GM12875 (cell line): Measurements from ENCODE around the gene NKAIN1.
"Not testable (repeated sequence)": the region's sequence is repeated elsewhere in the genome, so short reads cannot be mapped to it uniquely, and the experiment has no call there.

Experiments used
- H3K4me3 ChIP-seq: one replicate; pipeline ENCODE4 v1.5.1; 2011; ENCODE audit warnings: low read depth, low read length, control low read depth
- TF ChIP-seq, protein P1 (sequence below): IDR thresholded peaks from 2 replicates; pipeline ENCODE4 v1.5.1; 2011; ENCODE audit warnings: low read depth, mild to moderate bottlenecking, control low read depth, inconsistent platforms, low read length, moderate library complexity, borderline replicate concordance; ENCODE audit not compliant: insufficient read depth

Gene NKAIN1

DNA sequence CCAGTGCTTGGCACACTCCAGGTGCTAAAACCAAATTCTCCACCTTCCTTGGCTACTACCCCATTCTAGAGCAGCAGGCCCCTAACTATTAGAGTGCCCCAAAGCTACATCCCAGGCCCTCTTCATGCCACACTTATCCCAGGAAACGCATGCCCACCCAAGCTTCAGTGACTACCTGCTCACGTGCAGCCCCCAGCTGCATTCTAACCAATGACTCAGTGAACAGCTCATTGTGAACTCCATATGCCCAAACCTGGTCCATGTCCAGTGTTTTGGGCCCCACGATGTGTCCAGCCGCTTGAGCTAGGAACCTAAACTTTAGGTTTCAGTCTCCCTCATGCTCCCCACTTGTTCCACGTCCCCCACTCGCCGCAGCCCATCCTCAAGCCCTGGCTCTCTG is 41.5 kb downstream of the NKAIN1 start:
- TF ChIP-seq, protein P1, sequence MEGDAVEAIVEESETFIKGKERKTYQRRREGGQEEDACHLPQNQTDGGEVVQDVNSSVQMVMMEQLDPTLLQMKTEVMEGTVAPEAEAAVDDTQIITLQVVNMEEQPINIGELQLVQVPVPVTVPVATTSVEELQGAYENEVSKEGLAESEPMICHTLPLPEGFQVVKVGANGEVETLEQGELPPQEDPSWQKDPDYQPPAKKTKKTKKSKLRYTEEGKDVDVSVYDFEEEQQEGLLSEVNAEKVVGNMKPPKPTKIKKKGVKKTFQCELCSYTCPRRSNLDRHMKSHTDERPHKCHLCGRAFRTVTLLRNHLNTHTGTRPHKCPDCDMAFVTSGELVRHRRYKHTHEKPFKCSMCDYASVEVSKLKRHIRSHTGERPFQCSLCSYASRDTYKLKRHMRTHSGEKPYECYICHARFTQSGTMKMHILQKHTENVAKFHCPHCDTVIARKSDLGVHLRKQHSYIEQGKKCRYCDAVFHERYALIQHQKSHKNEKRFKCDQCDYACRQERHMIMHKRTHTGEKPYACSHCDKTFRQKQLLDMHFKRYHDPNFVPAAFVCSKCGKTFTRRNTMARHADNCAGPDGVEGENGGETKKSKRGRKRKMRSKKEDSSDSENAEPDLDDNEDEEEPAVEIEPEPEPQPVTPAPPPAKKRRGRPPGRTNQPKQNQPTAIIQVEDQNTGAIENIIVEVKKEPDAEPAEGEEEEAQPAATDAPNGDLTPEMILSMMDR: no peak
- no peak overlapping the region for H3K4me3 ChIP-seq

DNA sequence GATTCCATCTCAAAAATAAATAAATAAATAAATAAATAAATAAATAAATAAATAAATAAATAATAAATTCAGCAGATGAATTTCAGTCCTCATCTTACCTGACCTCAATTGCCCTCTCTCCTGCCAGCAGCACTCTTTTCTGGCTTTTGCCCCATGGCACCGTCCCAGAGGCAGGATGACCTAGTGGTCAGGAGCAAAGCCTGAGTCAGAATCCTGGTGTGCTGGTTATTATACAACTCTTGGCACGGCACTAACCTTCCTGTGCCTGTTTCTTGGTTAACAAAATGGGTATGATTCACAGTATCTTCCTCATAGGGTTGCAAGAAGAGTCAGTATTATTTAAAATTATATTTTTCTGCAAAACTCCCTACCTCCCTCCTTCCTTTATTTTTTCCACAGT is 43.0 kb downstream of the NKAIN1 start:
- TF ChIP-seq, protein P1: no peak
- no peak overlapping the region for H3K4me3 ChIP-seq

DNA sequence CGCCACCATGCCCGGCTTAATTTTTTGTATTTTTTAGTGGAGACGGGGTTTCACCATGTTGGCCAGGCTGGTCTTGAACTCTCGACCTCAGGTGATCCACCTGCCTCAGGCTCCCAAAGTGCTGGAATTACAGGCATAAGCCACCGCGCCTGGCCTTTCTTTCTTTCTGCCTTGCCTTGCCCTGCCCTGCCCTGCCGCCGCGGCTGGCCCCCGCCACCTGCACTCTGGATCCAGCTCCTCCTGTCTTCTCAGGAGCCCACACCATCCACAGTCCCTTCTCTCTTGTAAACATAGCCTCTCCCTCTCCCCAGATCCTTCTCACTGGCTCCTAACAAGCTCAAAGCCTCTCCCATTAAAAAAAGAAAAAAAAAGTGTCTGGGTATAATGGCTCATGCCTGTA is 44.4 kb downstream of the NKAIN1 start:
- H3K4me3 ChIP-seq: not testable (repeated sequence)

DNA sequence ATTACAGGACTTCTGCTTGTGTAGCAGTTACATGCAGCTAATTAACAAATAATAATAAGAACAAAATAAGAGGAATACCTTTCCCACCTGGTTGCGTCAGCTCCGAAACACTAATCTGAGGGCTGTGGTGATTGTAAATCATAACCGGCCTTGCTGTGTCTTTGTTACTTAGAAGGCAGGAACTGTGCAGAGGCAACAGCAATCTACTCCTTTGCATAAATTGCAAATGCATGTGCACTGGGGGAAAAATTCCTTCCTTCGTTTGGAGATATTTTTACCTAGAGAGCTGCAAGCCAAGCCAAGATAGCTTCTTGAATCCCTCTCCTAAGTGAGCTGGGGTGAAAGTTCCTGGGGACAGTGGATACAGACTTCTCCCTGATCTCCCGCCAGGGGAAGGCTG is 46.0 kb downstream of the NKAIN1 start:
- H3K4me3 ChIP-seq: no peak overlapping the region
- TF ChIP-seq, protein P1: no peak

DNA sequence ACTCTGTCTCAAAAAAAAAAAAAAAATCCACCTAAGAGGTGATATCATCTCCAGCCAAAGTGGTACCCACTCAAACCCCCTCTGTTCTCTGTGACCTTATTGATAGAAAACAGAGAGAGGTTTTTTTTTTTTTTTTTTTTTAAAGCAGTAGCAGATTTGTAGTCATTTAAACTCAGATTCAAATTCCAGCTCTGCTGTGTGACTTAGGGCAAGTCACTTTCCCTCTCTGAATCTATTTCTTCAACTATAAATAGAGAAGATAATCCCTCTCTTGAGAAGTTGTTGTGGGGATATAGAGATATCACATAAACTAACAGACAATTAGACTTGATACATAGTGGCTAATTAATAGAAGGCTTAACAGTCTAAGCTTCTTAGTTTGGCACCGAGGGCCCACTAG is 48.4 kb downstream of the NKAIN1 start:
- TF ChIP-seq, protein P1: no peak
- H3K4me3 ChIP-seq: no peak overlapping the region

DNA sequence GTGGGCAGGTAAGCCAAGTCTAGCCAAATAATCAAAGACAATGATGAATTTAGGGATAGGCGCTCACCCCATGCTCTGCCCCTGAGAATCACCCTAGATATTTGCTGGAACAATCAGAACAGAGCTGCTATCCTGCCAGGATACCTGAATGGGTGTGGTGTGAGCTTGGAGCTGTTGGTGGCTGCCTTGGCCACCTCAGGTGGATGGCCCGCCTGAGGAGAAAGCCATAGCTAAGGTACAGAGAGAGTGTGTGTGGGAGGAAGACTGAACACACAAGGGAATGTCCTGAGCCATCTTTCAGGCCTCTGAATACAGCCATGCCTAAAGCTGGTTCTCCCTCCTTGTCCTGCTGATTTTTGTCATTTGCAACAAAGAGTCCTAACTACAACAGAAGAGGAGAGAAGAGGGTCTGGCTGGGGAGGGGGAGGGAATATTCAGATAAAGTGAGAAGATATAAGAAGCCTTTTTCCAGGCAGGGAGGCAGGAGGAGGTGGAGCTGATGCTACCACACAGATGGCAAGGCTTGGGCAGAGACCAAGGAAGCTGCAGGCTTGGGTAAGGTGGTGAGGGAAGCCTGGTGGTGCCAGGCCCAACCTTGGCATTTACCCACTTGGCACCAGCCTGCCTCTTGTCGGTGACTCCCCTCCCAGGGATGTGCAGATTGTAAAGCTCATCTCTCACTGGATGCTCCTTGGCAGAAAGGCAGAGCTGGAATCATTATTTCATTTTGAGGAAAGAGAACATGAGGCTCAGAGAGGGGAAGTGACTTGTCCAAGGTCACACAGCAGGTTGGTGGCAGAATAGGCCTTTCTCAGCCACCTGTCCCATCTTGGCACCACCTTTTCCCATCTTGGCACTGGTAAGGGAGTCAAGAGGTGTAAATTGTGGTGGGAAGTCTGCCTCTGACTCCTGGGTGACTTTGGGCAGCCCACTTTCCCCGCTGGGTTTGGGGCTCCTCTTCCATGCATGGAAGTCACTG is 49.7 kb downstream of the NKAIN1 start:
- H3K4me3 ChIP-seq: no peak overlapping the region
- TF ChIP-seq, protein P1: no peak

DNA sequence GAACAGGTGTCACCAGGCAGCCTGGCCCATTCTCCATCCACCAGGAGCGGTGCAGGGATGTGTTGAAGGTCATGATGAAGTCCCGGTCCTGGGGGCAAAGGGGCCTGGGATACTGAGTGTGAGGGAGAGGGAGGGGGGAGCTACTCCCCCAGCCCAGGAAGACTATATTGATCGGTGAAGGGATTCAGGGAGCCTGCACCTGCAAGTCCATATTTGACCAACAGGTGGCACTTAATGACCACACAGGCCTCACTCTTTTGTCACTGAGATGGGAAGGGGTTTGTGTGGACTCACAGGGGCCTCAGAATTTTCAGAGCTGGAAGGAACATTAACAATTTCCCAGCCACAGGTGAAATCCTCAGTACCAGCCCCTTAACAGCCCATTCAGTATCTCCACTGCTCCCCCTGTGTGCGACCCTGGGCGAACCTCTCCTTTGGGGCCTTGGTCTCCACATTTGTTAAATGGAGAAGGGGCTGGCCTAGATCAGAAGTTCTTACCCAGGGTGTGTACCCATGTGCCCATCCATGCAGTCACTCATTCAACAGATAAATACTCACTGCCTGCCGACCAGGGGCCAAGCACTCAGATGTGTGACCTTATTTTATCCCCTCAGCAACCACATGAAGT is 55.6 kb downstream of the NKAIN1 start:
- TF ChIP-seq, protein P1: peak; percentile 75
- no peak overlapping the region for H3K4me3 ChIP-seq
